Endothelial cell of coronary artery (primary cell): ENCODE data around the gene ARL6IP6. TPM values are rescaled to one million over a fixed set of nuclear protein-coding genes. Genes with fewer than 3 reads are reported as not detected.

Source experiments
- total RNA-seq: library from RNA; depleted of rRNA; stranded (reverse); fragments of >200 nt; gene quantifications from 2 replicates; pipeline ENCODE4 v1.2.3, GENCODE V29; 2014

ARL6IP6 gene
- total RNA-seq, result 17.0 and 20.4 TPM in 2 replicates

GRCh38 chr2:152718076-152718908 lies at the start of gene ARL6IP6:
ARL6IP6 (plus strand) TSS chr2:152718620; CDS start chr2:152718625, 5 bp downstream.

GRCh38 chr2:152717228-152718075 lies 968 bp upstream of the ARL6IP6 start, which contains the start of gene PRPF40A:
PRPF40A (minus strand) TSS chr2:152717461; CDS start chr2:152717439, 22 bp downstream.

Other genes starting within 250 kb of the ARL6IP6 start
- gene PRPF40A, start 1.2 kb upstream of the ARL6IP6 start, total RNA-seq, result 115 and 145 TPM in 2 replicates